Stimulated activated naive CD8-positive, alpha-beta T cell treated with anti-CD3 and anti-CD28 coated beads, Interleukin-15, Interleukin-2, amounts not matched to agents 100 ng/mL and 50 ng/mL, for 24 hours (primary cell): ENCODE results near the gene SMPD1.

Experiments used
- H3K27ac Mint-ChIP-seq: one replicate; pipeline ENCODE4 v1.8.0; 2021; ENCODE audit warnings: mild to moderate bottlenecking, mixed read lengths
- H3K27me3 Mint-ChIP-seq: one replicate; pipeline ENCODE4 v1.8.0; 2021; ENCODE audit warnings: mixed read lengths
- H3K36me3 Mint-ChIP-seq: one replicate; pipeline ENCODE4 v1.8.0; 2021; ENCODE audit warnings: low read depth, mixed read lengths
- H3K4me1 Mint-ChIP-seq: one replicate; pipeline ENCODE4 v1.8.0; 2021; ENCODE audit warnings: low read depth, mixed read lengths
- H3K4me3 Mint-ChIP-seq: one replicate; pipeline ENCODE4 v1.8.0; 2021; ENCODE audit warnings: mild to moderate bottlenecking, mixed read lengths
- H3K9me3 Mint-ChIP-seq: one replicate; pipeline ENCODE4 v1.8.0; 2021; ENCODE audit warnings: mixed read lengths

SMPD1 gene

DNA sequence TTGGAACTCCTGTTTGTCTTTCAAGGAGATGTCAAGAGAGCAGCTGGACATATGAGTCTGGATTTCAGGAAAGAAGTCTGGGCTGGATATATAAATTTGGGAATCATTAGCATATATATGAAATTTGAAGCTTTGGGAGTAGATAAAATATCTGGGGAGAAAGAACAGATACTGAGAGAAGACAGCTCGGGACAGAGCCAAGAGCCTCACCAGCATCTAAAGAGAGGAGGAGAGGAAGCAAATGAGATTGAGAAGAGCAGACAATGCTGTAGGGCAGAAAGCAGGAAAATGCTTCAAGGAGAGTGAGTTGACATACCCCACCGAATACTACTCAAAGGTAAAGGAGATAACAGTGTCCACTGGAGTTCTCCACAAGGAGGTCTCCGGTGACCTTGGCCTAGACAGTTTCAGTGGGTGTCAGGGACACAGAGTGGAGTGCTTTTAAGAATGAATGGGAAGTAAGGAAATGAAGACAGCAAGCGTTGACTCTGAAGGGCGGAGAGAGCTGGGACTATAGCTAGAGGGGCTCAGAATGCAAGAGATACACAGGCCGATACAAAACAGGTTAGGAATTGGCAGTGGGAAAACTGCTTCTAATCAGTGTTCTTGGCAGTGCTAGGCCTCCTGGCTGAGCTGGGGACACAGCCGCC, 27.8 kb downstream of the SMPD1 start:
- Mint-ChIP-seq H3K4me3 (no peak overlapping the region), H3K36me3 (no peaks in the 10 kb centered on the region), H3K9me3 (no peaks in the 10 kb centered on the region), H3K27me3 (peaks cover 6% of the 10 kb centered on the region), H3K27ac (no peak overlapping the region), H3K4me1 (peaks cover 5% of the 10 kb centered on the region)

DNA sequence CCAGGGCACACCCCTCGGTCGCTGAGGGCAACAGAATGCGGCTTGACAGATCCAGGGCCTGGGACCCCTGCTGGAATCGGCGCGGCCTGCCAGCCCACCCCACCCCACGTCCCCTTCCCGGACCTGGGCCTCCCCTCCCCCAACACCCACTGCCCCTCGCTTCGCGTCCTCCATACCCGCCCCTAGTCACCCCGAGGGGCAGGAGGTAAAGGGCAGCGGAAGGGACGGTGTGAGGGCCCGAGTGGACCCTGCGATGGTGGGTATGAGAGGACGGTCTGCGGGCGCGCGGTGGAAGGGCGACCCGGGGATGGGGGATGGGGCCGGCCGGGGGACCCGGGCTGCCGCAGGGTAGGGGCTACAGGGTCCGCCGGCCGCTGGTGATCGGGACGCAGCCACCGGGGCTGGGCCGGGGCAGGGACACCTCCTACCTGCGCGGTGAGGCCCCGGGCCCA, 28.3 kb downstream of the SMPD1 start:
- peaks cover 11% of the 10 kb centered on the region for H3K27me3 Mint-ChIP-seq
- peaks cover 5% of the 10 kb centered on the region for H3K4me1 Mint-ChIP-seq
- no peak overlapping the region for H3K27ac Mint-ChIP-seq
- H3K36me3 Mint-ChIP-seq = no peaks in the 10 kb centered on the region
- no peak overlapping the region for H3K4me3 Mint-ChIP-seq
- no peaks in the 10 kb centered on the region for H3K9me3 Mint-ChIP-seq

DNA sequence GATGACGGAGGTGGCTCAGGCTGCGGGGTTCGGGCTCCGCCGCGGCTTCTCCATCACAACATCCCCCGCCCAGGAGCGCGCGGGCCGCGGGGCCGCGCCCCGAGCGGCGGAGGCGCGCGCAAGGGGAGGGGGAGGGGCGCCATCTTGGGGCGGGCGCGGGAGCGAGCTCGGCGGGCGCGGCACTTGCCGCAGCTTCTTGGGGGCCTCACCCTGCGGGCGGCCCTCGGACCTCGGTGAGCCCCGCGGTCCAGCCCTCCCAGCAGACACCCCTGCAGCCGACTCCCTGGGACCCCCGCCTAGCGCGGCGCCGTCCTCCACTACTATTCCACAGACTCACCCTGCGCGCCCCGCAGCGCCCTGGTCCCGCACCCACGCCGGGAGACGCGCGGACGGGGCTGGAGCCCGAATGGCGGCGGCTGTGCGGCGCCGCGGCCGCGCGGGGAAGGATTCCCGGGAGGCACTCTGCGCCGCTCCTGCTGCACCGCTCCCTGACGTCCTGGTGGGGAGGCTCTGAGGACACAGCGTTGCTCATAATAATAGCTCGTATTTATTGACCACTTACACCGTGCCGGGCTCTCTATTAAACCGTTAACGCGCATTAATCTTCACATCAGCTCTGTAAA, 28.8 kb downstream of the SMPD1 start, which contains the start of gene APBB1:
TSS of gene APBB1 (minus strand) at position 86 of the 623 bp plus-strand sequence. CDS start 7,747 bp downstream, outside the sequence.
- Mint-ChIP-seq H3K4me1 (peaks cover 5% of the 10 kb centered on the region), H3K27ac (peak within 1 kb of the TSS; percentile 19), H3K9me3 (no peaks in the 10 kb centered on the region), H3K36me3 (no peaks in the 10 kb centered on the region), H3K4me3 (no peak within 1 kb of the TSS), H3K27me3 (peaks cover 14% of the 10 kb centered on the region)

DNA sequence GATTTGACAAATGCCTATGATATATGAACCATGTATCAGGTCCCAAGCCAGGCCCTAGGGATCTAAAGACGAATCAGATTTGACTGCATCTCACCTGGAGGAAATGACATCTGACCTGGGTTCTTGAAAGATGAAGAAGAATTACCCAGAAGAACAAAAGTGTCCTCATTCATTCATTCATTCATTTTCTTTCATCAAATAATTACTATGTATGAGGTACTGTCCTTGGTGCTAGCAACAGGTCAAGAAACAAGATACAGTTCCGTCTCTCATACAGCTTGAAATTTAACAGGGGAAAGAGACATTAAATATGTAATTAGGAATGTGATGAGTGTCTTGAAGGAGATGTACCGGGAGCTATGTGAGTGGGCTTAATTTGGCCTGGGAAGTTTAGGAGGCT, 30.4 kb downstream of the SMPD1 start:
- Mint-ChIP-seq H3K9me3 (no peaks in the 10 kb centered on the region), H3K27me3 (peaks cover 14% of the 10 kb centered on the region), H3K36me3 (no peaks in the 10 kb centered on the region), H3K4me3 (no peak overlapping the region), H3K27ac (no peak overlapping the region), H3K4me1 (peaks cover 5% of the 10 kb centered on the region)

DNA sequence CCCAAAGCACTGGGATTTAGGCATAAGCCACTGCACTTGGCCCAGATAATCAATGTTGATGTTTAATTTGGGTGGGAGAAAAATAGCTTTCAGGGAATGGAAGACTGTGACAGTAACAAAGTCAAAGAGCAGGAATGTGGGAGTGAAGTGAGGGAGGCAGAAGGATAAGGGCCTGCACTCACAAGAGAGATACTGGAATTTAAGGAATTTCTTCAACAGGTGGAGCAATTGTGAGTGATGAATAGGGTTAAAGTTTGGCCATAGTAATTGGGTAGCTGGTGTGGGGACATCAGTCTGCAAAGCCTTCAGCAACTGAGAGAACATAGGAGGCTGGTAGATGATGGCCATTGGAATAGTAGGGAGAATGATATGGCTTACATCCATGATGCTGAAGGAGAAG, 37.2 kb downstream of the SMPD1 start:
- Mint-ChIP-seq H3K27ac (no peak overlapping the region), H3K4me3 (no peak overlapping the region), H3K27me3 (peaks cover 8% of the 10 kb centered on the region), H3K36me3 (no peaks in the 10 kb centered on the region), H3K4me1 (no peaks in the 10 kb centered on the region), H3K9me3 (no peaks in the 10 kb centered on the region)

DNA sequence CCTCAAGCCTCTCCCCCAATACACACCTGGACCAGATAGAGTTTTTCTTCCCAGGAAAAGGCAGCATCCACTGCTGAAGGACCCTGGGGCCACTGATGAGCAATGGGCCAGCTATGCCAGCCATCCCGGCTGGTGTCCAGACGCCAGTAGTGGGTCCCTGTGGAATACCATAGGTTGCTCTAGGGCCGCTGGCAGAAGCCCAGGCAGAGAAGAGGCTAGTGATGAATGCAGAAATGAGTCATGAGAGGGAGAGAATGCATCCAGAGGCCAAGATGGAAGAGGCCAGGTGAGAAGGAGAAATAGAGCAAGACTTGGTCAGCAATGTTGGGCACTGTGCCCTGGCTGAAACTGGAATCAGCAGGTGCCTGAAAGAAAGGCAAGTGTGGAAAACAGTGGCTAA, 41.6 kb downstream of the SMPD1 start:
- no peaks in the 10 kb centered on the region for H3K36me3 Mint-ChIP-seq
- no peaks in the 10 kb centered on the region for H3K27me3 Mint-ChIP-seq
- H3K4me3 Mint-ChIP-seq = no peak overlapping the region
- no peak overlapping the region for H3K27ac Mint-ChIP-seq
- H3K4me1 Mint-ChIP-seq = no peaks in the 10 kb centered on the region
- no peaks in the 10 kb centered on the region for H3K9me3 Mint-ChIP-seq

DNA sequence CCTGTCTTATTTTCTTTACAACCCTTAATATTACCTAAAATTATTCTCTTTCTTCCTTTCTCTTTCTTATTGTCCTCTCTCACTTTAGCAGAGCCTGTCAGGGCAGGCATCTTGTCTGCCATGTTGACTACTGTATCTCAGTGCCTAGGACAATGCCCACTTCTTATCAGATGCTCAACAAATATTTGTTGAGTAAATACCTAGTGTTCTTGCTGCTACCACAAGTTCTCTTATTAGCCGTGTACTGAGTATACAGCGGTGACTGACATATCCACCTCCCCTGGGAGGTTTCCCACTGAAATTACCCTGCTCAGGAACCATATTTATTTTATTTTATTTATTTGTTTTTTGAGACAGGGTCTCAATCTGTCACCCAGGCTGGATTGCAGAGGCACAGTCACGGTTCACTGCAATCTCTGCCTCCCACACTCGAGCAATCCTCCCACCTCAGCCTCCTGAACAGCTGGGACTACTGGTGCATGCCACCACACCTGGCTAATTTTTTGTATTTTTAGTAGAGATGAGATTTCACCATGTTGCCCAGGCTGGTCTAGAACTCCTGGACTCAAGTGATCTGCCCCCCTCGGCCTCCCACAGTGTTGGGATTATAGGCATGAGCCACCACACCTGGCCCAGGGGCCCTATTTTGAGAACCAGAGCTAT, 43.9 kb downstream of the SMPD1 start:
- Mint-ChIP-seq H3K9me3 (no peaks in the 10 kb centered on the region), H3K36me3 (no peaks in the 10 kb centered on the region), H3K4me3 (no peak overlapping the region), H3K27me3 (no peaks in the 10 kb centered on the region), H3K4me1 (no peaks in the 10 kb centered on the region), H3K27ac (no peak overlapping the region)

DNA sequence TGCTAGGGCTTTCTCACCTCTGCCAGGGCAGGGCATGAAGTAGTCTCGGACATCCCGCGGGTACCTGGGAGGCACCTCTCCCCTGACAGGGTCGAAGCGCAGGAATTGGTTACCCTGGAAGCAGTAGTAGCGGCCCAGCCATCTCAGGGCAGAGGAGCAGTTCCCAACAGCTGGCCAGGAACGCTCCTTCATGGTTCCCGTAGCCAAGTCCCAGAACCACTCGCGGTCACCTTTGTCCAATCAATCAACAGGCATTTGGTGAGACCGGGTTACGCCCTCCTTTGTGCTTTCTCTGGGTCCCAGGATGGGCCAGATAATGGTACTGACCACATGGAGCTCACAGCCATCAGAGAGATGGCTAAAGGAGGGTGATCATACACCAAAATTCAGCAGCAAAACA, 47.1 kb downstream of the SMPD1 start:
- no peak overlapping the region for H3K27ac Mint-ChIP-seq

DNA sequence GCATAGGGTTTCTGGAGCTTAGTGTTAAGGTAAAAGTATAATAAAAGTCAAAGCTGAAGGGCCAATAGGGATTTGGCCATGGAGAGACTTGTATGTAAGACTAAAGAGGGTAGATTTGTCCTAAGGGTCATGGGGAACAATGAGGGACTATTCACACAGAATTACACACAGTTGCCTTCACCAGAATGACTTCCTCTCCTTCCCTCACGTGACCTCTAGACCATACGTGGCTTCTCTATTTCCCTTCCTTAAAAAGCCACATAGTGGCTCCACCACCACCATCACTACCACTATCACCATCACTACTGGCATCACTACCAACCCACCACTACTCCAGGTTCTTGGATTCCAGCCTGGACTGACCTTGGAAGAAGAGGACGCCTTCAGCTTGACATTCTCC, 47.7 kb downstream of the SMPD1 start:
- H3K36me3 Mint-ChIP-seq = no peaks in the 10 kb centered on the region
- no peak overlapping the region for H3K4me3 Mint-ChIP-seq
- H3K9me3 Mint-ChIP-seq = no peaks in the 10 kb centered on the region
- no peaks in the 10 kb centered on the region for H3K27me3 Mint-ChIP-seq
- no peak overlapping the region for H3K27ac Mint-ChIP-seq
- no peaks in the 10 kb centered on the region for H3K4me1 Mint-ChIP-seq

More for the DNA sequence above, 47.1 kb downstream of the SMPD1 start:
- no peak overlapping the region for H3K4me3 Mint-ChIP-seq
- H3K4me1 Mint-ChIP-seq = no peaks in the 10 kb centered on the region
- H3K36me3 Mint-ChIP-seq = no peaks in the 10 kb centered on the region
- no peaks in the 10 kb centered on the region for H3K9me3 Mint-ChIP-seq
- H3K27me3 Mint-ChIP-seq = no peaks in the 10 kb centered on the region

DNA sequence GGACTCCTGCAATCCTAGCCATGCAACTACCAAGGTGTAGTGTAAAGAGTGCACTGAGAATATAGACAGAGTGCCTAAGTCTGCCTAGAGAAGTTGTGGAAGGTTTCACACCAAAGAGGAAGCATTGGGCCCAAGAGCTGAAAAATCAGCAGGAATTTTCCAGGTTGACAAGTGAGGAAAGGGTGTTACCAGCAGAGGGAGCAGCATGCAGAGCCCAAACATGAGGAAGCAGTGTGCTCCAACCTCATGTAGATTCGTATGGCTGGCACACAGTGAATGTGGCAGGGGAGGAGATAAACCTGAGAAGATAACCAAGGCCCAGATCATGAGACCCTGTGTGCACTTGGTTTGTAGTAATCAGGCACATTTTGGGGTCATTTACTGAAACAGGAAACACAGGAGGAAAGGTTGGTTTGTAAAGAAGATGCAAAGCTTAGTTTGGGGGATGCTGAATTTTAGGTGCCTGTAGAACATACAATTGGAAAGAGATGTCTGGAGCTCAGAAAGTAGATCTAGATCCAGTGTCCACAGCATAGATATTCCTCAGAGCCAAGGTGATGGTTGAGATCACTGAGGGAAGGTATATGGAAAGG, 48.8 kb downstream of the SMPD1 start:
- H3K27me3 Mint-ChIP-seq = no peaks in the 10 kb centered on the region
- H3K4me3 Mint-ChIP-seq = no peak overlapping the region
- no peaks in the 10 kb centered on the region for H3K9me3 Mint-ChIP-seq
- H3K27ac Mint-ChIP-seq = no peak overlapping the region
- H3K36me3 Mint-ChIP-seq = no peaks in the 10 kb centered on the region
- no peaks in the 10 kb centered on the region for H3K4me1 Mint-ChIP-seq

DNA sequence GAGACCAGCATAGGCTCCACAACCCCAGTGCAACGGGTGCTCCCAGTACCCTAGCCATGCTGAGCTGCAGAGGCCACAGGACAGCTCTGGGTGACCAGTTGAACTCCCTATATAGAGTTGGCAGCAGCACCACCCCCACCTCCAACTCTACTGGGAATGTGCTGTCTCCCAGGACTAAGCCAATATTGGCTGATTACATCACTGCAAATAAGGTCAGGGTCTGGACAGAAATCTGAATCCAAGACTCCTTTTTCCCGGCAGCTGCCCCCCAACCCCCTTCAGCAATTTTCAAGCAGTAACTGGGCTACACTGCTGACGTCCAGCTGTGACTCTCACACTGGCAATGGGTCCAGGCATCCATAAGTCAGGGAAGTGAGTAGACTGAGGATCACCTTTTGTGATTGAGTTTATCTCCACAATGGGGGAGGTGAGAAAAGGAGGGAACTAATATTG, 50.7 kb downstream of the SMPD1 start, which contains the start of gene HPX:
TSS of gene HPX (minus strand) at position 82 of the 453 bp plus-strand sequence. CDS start at position 58, 24 bp downstream.
- Mint-ChIP-seq H3K27me3 (no peaks in the 10 kb centered on the region), H3K27ac (no peak within 1 kb of the TSS), H3K4me1 (no peaks in the 10 kb centered on the region), H3K4me3 (no peak within 1 kb of the TSS), H3K36me3 (no peaks in the 10 kb centered on the region), H3K9me3 (no peaks in the 10 kb centered on the region)

DNA sequence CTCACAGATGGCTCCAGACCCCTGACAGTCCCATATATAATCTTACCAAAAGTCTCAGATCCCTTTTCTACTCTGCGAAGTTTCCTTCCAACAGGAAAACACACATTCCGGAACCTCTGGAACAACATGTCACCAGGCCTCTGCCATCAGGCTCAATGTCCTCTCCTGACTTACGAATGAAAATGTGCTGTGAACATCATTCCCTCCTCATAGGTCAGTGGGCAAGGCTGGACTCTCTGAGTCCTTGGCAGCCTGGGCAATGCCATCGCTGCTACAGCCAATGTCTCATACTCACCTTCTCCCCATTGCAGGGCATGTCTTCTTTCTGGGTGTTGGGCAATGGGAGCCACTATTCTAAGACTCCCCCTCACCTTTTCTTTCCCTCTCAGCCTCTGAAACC, 52.2 kb downstream of the SMPD1 start:
- Mint-ChIP-seq H3K36me3 (no peaks in the 10 kb centered on the region), H3K27ac (no peak overlapping the region), H3K4me3 (no peak overlapping the region), H3K27me3 (no peaks in the 10 kb centered on the region), H3K4me1 (no peaks in the 10 kb centered on the region), H3K9me3 (no peaks in the 10 kb centered on the region)

DNA sequence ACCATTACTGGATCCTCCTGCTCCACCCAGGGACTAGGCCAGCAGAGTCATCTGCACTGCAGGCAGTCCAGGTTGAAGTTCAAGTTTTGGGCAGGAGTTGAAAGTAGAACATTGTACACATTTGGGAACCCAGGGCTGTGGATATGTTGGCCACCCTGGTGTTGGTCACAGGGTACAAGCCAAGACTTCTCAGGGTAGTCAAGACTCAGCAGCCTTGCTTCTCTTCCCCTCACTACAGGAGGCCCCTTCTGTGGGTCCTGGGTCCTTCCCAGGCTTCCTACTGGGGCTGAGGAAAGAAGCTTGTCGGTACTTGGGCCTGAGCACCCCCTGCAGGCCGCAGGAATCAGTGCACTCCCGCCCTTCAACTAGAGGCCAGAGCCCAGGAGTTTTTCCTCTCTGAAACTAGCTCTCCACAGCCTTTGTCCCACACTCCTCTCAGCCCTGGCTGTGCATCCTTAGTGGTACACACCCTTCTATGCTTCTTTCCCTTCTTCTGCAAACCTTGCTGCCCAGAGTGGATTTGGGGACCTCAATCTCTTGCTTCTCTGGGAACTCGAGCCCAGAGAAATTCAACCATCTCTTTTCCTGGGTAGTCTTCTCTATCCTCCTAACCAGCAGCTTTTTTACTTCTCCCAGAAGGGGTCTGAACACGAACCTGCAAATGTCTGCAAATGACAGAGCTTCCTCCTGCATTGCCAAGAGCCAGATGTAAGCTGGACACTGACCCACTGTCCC, 53.2 kb downstream of the SMPD1 start:
- H3K4me1 Mint-ChIP-seq = no peaks in the 10 kb centered on the region
- no peaks in the 10 kb centered on the region for H3K9me3 Mint-ChIP-seq
- no peak overlapping the region for H3K4me3 Mint-ChIP-seq
- H3K27me3 Mint-ChIP-seq = no peaks in the 10 kb centered on the region
- no peak overlapping the region for H3K27ac Mint-ChIP-seq
- H3K36me3 Mint-ChIP-seq = no peaks in the 10 kb centered on the region
